Activated CD4-positive, alpha-beta T cell treated with anti-CD3 and anti-CD28 coated beads for 36 hours (primary cell): Measurements from ENCODE around the gene DYNLRB2. TPM values are rescaled to one million over a fixed set of nuclear protein-coding genes. Genes with fewer than 3 reads are reported as not detected.

ENCODE experiments used
- ATAC-seq: fragments of 200-7000 bp; cut with Tn5 transposase; one replicate; pipeline ENCODE4 v1.10.0; 2021; ENCODE audit warnings: mild to moderate bottlenecking, moderate library complexity
- CTCF ChIA-PET: fragments of 350-600 bp; sonication (Branson Sonifier 250); formaldehyde crosslinking; loops from one replicate; lab custom pipeline; 2021; ENCODE audit warnings: antibody characterized with exemption; lab: Charles Lee
- POLR2A ChIA-PET: fragments of 350-600 bp; sonication (Branson Sonifier 250); formaldehyde crosslinking; loops from one replicate; lab custom pipeline; 2021; ENCODE audit warnings: antibody characterized with exemption, inconsistent platforms; lab: Charles Lee
- DNase-seq: peaks from one replicate; pipeline ENCODE4 v3.0.0-alpha.2; 2020
- H3K27ac Mint-ChIP-seq: one replicate; pipeline ENCODE4 v1.8.0; 2021; ENCODE audit warnings: mixed read lengths
- H3K27me3 Mint-ChIP-seq: one replicate; pipeline ENCODE4 v1.8.0; 2021; ENCODE audit warnings: mixed read lengths
- H3K36me3 Mint-ChIP-seq: one replicate; pipeline ENCODE4 v1.8.0; 2021; ENCODE audit warnings: low read depth, mixed read lengths
- H3K4me1 Mint-ChIP-seq: one replicate; pipeline ENCODE4 v1.8.0; 2021; ENCODE audit warnings: mixed read lengths
- H3K4me3 Mint-ChIP-seq: one replicate; pipeline ENCODE4 v1.8.0; 2021; ENCODE audit warnings: mild to moderate bottlenecking, moderate library complexity, mixed read lengths
- H3K9me3 Mint-ChIP-seq: one replicate; pipeline ENCODE4 v1.8.0; 2021; ENCODE audit warnings: low read depth, mixed read lengths
- intact Hi-C, 2 experiments: fragments of 100-400 bp; cut with DNase I in 1 of 2; cut with micrococcal nuclease in 1 of 2; formaldehyde crosslinking; loops; one replicate each; pipeline versions ENCODE4 v1.14.2 to v1.15.1; 2022 to 2024; cut with DNase I, micrococcal nuclease
- total RNA-seq, 2 experiments: library from RNA; stranded (reverse); gene quantifications; one replicate each; pipeline ENCODE4 v1.2.3, GENCODE V29; 2021

Gene DYNLRB2
- total RNA-seq, 2 experiments from 2014 or later: not detected

GRCh38 chr16:80596507-80597207 lies 55.9 kb downstream of the DYNLRB2 start:
- CTCF ChIA-PET: no interaction called here
- Mint-ChIP-seq H3K9me3 (peaks cover 10% of the 10 kb centered on the region), H3K4me1 (peaks cover 8% of the 10 kb centered on the region), H3K4me3 (no peak overlapping the region), H3K27ac (no peak overlapping the region), H3K36me3 (no peaks in the 10 kb centered on the region), H3K27me3 (peaks cover 11% of the 10 kb centered on the region)
- intact Hi-C loops: no loop called here
- ATAC-seq (no peak), DNase-seq (no peak)
- POLR2A ChIA-PET: no interaction called here

- ChIA-PET CTCF (interaction anchor here (1.1 to 1.2 kb wide), 2 partner anchors 58 to 226 kb away, joined by 3 read pairs; no protein-coding TSS in a partner anchor), POLR2A (interaction anchor here (0.6 kb wide), 1 partner anchor 142 kb away, joined by 3 read pairs; no protein-coding TSS in a partner anchor)
- H3K4me1 Mint-ChIP-seq: no peaks in the 10 kb centered on the region
- DNase-seq (no peak), ATAC-seq (no peak)
- peaks cover 8% of the 10 kb centered on the region for H3K9me3 Mint-ChIP-seq
- intact Hi-C loops: no loop called here
- no peak overlapping the region for H3K4me3 Mint-ChIP-seq
- peaks cover 7% of the 10 kb centered on the region for H3K27me3 Mint-ChIP-seq
- no peak overlapping the region for H3K27ac Mint-ChIP-seq
- peaks cover 4% of the 10 kb centered on the region for H3K36me3 Mint-ChIP-seq
Measured at GRCh38 chr16:80599466-80599865, 58.7 kb downstream of the DYNLRB2 start.
